SIG-M5 treated with dmso at 0.1 percent for 504 hours (cell line): ENCODE results near the gene IL6.
A peak's percentile ranks its signal among the peaks of the same experiment; 100 is the strongest.
"Not testable (repeated sequence)": the region's sequence is repeated elsewhere in the genome, so short reads cannot be mapped to it uniquely, and the experiment has no call there.

ENCODE experiments used
- DNase-seq: peaks from one replicate; lab custom pipeline; 2025; ENCODE audit not compliant: unreplicated experiment; lab: John Stamatoyannopoulos, UW

IL6 gene

GRCh38 chr7:22726907-22727713 is at the start of gene IL6:
TSS of gene IL6 (plus strand) at chr7:22727200. CDS start at chr7:22727263, 63 bp downstream.
- DNase-seq, result peak; percentile 62

GRCh38 chr7:22677263-22677662 is 49.7 kb upstream of the IL6 start:
- DNase-seq, result not testable (repeated sequence)

- peak; percentile 38 for DNase-seq
These were observed 49.3 kb upstream of the IL6 start for GRCh38 chr7:22677680-22678079.

- DNase-seq, result no peak
These were observed 46.5 kb upstream of the IL6 start for GRCh38 chr7:22680482-22680911.

- no peak for DNase-seq
These were observed 45.7 kb upstream of the IL6 start for GRCh38 chr7:22681312-22681711.

- no peak for DNase-seq
These were observed 44.9 kb upstream of the IL6 start for GRCh38 chr7:22681852-22682657.

- DNase-seq, result no peak
These were observed 43.6 kb upstream of the IL6 start for GRCh38 chr7:22683379-22683778.

- no peak for DNase-seq
These were observed 40.4 kb upstream of the IL6 start for GRCh38 chr7:22686620-22687019.

- DNase-seq, result no peak
These were observed 38.9 kb upstream of the IL6 start for GRCh38 chr7:22688084-22688483.

- DNase-seq, result not testable (repeated sequence)
These were observed 38.1 kb upstream of the IL6 start for GRCh38 chr7:22688934-22689333.

GRCh38 chr7:22694597-22695207 is 32.3 kb upstream of the IL6 start:
- no peak for DNase-seq

- no peak for DNase-seq
These were observed 31.4 kb upstream of the IL6 start for GRCh38 chr7:22695476-22696132.

GRCh38 chr7:22696541-22697228 is 30.3 kb upstream of the IL6 start:
- no peak for DNase-seq

GRCh38 chr7:22697322-22697859 is 29.6 kb upstream of the IL6 start:
- no peak for DNase-seq

GRCh38 chr7:22697876-22698606 is 29.0 kb upstream of the IL6 start:
- no peak for DNase-seq

- no peak for DNase-seq
These were observed 28.2 kb upstream of the IL6 start for GRCh38 chr7:22698767-22699166.

GRCh38 chr7:22700559-22701002 is 26.4 kb upstream of the IL6 start:
- DNase-seq, result no peak

- DNase-seq, result no peak
These were observed 24.5 kb upstream of the IL6 start for GRCh38 chr7:22702516-22702915.

- DNase-seq, result not testable (repeated sequence)
These were observed 23.7 kb upstream of the IL6 start for GRCh38 chr7:22703107-22703855.
